ENCODE results near the gene MPP4. TPM values are rescaled to one million over a fixed set of nuclear protein-coding genes. Genes with fewer than 3 reads are reported as not detected.

Gene MPP4
- total and polyA plus RNA-seq, 2 donors from 2014 or later: 0.19 TPM; not detected in 1

GRCh38 chr2:201685156-201685555, 13.3 kb downstream of the MPP4 start:
- Histone ChIP-seq H3K9me3 (ENCODE audit: control insufficient read depth in 2 of 3, insufficient read depth in 1 of 3, low read length in 3 of 3) (no peaks in the 10 kb centered on the region), H3K4me3 (ENCODE audit: low read length in 3 of 3) (no peak overlapping the region), H3K27me3 (ENCODE audit: control insufficient read depth, insufficient read depth, low read length) (no peaks in the 10 kb centered on the region), H3K9ac (ENCODE audit: low read length in 3 of 3) (no peak overlapping the region), H3K36me3 (ENCODE audit: control insufficient read depth in 2 of 3, insufficient read depth in 3 of 3, low read length in 3 of 3) (no peaks in the 10 kb centered on the region), H3K4me1 (ENCODE audit: control insufficient read depth in 2 of 3, insufficient read depth in 2 of 3, low read depth in 1 of 3, low read length in 3 of 3) (no peaks in the 10 kb centered on the region), H3K27ac (ENCODE audit: low read depth in 2 of 2, low read length in 2 of 2) (no peak overlapping the region)
- TF ChIP-seq, protein P1, sequence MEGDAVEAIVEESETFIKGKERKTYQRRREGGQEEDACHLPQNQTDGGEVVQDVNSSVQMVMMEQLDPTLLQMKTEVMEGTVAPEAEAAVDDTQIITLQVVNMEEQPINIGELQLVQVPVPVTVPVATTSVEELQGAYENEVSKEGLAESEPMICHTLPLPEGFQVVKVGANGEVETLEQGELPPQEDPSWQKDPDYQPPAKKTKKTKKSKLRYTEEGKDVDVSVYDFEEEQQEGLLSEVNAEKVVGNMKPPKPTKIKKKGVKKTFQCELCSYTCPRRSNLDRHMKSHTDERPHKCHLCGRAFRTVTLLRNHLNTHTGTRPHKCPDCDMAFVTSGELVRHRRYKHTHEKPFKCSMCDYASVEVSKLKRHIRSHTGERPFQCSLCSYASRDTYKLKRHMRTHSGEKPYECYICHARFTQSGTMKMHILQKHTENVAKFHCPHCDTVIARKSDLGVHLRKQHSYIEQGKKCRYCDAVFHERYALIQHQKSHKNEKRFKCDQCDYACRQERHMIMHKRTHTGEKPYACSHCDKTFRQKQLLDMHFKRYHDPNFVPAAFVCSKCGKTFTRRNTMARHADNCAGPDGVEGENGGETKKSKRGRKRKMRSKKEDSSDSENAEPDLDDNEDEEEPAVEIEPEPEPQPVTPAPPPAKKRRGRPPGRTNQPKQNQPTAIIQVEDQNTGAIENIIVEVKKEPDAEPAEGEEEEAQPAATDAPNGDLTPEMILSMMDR (IDR thresholded peaks at IDR 0.05; ENCODE audit: borderline replicate concordance, extremely low read depth, insufficient read depth): no peak
- intact Hi-C loops (cut with DNase I): no loop called here
- DNase-seq: no peak
- FAIRE-seq: no peak

- Histone ChIP-seq H3K9ac (ENCODE audit: low read length in 3 of 3) (no peak overlapping the region), H3K27me3 (ENCODE audit: control insufficient read depth, insufficient read depth, low read length) (no peaks in the 10 kb centered on the region), H3K4me1 (ENCODE audit: control insufficient read depth in 2 of 3, insufficient read depth in 2 of 3, low read depth in 1 of 3, low read length in 3 of 3) (no peaks in the 10 kb centered on the region), H3K9me3 (ENCODE audit: control insufficient read depth in 2 of 3, insufficient read depth in 1 of 3, low read length in 3 of 3) (no peaks in the 10 kb centered on the region), H3K4me3 (ENCODE audit: low read length in 3 of 3) (no peak overlapping the region), H3K36me3 (ENCODE audit: control insufficient read depth in 2 of 3, insufficient read depth in 3 of 3, low read length in 3 of 3) (no peaks in the 10 kb centered on the region), H3K27ac (ENCODE audit: low read depth in 2 of 2, low read length in 2 of 2) (no peak overlapping the region)
- DNase-seq: no peak
- TF ChIP-seq, protein P1 (IDR thresholded peaks at IDR 0.05; ENCODE audit: borderline replicate concordance, extremely low read depth, insufficient read depth): no peak
- intact Hi-C loops (cut with DNase I): no loop called here
- FAIRE-seq: no peak
Observed at GRCh38 chr2:201680743-201681142, 17.7 kb downstream of the MPP4 start.

GRCh38 chr2:201678401-201678800, 20.0 kb downstream of the MPP4 start:
- no peak overlapping the region for H3K4me3 ChIP-seq (ENCODE audit: low read length in 3 of 3)
- no peak for FAIRE-seq
- no peaks in the 10 kb centered on the region for H3K9me3 ChIP-seq (ENCODE audit: control insufficient read depth in 2 of 3, insufficient read depth in 1 of 3, low read length in 3 of 3)
- no peaks in the 10 kb centered on the region for H3K27me3 ChIP-seq (ENCODE audit: control insufficient read depth, insufficient read depth, low read length)
- H3K27ac ChIP-seq (ENCODE audit: low read depth in 2 of 2, low read length in 2 of 2): no peak overlapping the region
- H3K4me1 ChIP-seq (ENCODE audit: control insufficient read depth in 2 of 3, insufficient read depth in 2 of 3, low read depth in 1 of 3, low read length in 3 of 3): no peaks in the 10 kb centered on the region
- H3K36me3 ChIP-seq (ENCODE audit: control insufficient read depth in 2 of 3, insufficient read depth in 3 of 3, low read length in 3 of 3): no peaks in the 10 kb centered on the region
- DNase-seq: no peak
- TF ChIP-seq, protein P1 (IDR thresholded peaks at IDR 0.05; ENCODE audit: borderline replicate concordance, extremely low read depth, insufficient read depth): no peak
- intact Hi-C loops (cut with DNase I): no loop called here
- no peak overlapping the region for H3K9ac ChIP-seq (ENCODE audit: low read length in 3 of 3)

- FAIRE-seq (no peak), DNase-seq (no peak)
- Histone ChIP-seq H3K27ac (ENCODE audit: low read depth in 2 of 2, low read length in 2 of 2) (no peak overlapping the region), H3K9ac (ENCODE audit: low read length in 3 of 3) (no peak overlapping the region), H3K4me3 (ENCODE audit: low read length in 3 of 3) (no peak overlapping the region), H3K36me3 (ENCODE audit: control insufficient read depth in 2 of 3, insufficient read depth in 3 of 3, low read length in 3 of 3) (no peaks in the 10 kb centered on the region), H3K4me1 (ENCODE audit: control insufficient read depth in 2 of 3, insufficient read depth in 2 of 3, low read depth in 1 of 3, low read length in 3 of 3) (no peaks in the 10 kb centered on the region), H3K9me3 (ENCODE audit: control insufficient read depth in 2 of 3, insufficient read depth in 1 of 3, low read length in 3 of 3) (no peaks in the 10 kb centered on the region), H3K27me3 (ENCODE audit: control insufficient read depth, insufficient read depth, low read length) (no peaks in the 10 kb centered on the region)
- TF ChIP-seq, protein P1 (IDR thresholded peaks at IDR 0.05; ENCODE audit: borderline replicate concordance, extremely low read depth, insufficient read depth): no peak
- intact Hi-C loops (cut with DNase I): no loop called here
Observed at GRCh38 chr2:201675454-201675853, 23.0 kb downstream of the MPP4 start.

Measured in kidney (tissue), 14 donors.